NCI-H2196 treated with DMSO at 0.1 percent for 48 hours (cell line): ENCODE data around the gene TBC1D3E.
"Not testable (repeated sequence)": the region's sequence is repeated elsewhere in the genome, so short reads cannot be mapped to it uniquely, and the experiment has no call there.

Experiments used
- DNase-seq: peaks from one replicate; lab custom pipeline; 2025; ENCODE audit not compliant: unreplicated experiment; lab: John Stamatoyannopoulos, UW

Gene TBC1D3E

DNA sequence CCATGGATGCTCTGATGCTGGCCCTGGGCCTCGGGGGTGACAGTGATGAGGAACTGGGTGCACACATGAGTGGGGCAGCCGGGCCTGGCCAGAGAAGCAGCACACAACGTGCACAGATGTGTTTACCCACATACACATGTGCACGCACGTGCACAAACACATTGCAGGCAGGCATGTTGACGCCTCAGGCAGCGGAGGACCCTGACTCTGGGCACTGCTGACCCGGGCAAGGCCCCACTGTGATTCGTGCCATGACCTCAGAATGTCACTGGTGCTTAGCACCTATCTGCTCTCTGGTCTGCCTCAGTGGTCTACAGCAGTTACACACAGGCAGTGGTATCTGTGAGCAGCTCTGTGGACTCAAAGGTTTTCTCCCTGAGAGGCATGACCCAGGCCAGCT, at the start of gene TBC1D3E:
TSS of gene TBC1D3E (plus strand) at position 301 of the 400 bp plus-strand sequence. CDS start 1,545 bp downstream, outside the sequence.
- not testable (repeated sequence) for DNase-seq

DNA sequence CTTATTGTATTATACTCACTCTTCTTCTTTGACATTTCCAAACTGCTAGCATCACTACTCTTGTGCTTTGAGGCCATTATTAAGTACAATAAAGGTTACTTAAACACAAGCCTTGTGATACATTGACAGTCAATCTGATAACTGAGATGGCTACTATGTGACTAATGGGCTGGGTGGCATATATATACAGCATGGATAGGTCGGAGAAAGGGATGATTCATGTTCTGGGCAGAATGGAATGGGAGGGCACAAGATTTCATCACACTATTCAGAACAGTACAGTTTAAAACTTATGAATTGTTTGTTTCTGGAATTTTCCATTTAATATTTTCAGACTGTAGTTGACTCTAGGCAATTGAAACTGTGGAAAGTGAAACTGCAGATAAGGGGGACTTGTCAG, 40.4 kb upstream of the TBC1D3E start:
- not testable (repeated sequence) for DNase-seq

DNA sequence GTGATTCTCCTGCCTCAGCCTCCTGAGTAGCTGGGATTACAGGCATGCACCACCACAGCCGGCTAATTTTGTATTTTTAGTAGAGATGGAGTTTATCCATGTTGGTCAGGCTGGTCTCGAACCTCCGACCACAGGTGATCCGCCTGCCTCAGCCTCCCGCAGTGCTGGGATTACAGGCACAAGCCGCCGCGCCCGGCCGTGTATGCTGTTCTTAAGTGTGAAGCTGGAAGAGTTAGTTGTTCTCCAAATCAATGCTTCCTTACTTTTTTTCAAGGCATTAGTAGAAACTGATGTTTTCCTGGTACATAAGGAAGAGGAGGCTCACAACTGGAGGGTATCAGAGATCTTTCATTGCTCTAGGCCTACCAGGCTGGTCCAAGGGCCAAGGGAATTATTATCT, 39.6 kb upstream of the TBC1D3E start:
- not testable (repeated sequence) for DNase-seq

DNA sequence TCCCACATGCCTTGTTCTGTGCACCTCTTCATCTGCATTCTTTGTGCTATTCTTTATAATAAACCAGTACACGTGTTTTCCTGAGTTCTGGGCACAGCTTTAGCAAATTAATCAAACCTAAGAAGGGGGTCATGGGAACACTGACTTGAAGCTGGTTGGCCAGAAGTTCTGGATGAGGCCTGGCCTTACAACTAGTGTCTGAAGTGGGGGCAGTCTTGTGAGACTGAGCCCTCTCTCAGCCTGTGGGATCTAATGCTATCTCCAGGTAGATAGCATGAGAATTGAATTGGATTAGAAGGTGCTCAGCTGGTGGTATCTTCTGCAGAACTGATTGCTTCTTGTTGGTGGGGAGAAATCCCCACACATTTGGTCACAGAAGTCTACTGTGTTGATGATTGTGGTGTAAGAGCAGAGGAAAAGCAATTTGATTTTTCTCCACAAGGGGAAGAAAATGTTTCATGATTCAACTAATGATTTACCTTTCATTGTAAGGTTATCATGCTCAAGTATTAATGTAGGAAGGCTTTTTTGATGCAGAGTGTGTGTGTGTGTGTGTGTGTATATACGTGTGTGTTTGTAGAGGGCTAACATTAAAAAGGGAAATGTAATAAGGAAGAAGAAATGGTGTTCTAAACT, 33.6 kb upstream of the TBC1D3E start:
- DNase-seq, result not testable (repeated sequence)

DNA sequence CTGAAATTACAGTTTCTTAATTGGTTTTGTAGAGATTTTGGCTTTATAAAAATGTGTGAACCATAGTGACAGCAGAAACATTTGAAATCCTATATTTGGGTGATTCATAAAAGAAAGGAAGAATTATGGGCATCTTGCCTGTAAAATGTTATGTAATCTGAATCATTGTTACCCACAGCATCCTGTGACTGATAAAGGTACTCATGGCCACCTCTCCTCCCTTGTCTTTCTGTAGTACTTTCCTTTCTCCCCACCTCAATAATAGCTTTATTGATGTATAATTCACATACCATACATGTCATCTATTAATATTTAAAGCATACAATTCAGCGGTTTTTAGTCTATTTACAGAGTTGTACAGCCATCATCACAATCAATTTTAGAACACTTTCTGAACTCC, 28.5 kb upstream of the TBC1D3E start:
- DNase-seq, result not testable (repeated sequence)

DNA sequence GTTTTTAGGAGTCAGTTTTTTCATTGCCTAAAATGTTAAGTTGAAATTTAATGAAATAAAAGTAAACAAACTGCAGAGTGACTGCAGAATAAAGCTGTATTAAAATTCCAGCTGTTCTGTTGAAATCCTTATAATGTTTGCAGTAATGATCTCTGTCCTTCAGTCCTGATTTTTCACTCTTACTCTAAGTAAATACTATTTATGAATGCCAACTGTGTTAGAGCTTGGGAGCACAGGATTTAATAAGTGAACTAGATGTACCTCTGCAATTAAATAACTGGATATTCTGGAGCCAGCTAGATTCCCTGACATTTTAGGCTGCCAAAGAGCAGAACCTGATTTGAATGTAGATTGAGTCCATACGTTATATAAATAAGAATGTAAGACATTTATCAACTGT, 7.9 kb upstream of the TBC1D3E start:
- DNase-seq, result not testable (repeated sequence)

DNA sequence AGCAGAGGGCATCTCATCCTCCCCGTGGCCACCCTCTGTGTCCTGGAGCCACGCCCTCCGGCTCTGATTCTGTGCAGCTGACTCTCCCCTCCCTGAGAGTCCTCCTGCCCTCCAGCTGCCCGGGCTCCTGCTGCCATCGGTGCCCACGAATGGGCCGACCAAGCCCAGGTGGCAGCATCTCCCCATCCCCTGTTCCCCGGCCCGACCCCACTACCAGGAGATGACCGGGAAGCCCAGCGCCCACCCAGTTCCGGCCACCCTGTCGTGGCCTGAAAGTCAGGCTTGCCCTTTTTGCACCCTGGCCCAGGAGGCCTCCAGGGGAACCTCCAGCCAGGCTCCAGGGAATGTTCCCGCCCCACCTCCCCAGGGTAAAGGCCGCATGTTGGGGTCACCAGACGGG, 7.1 kb downstream of the TBC1D3E start:
- not testable (repeated sequence) for DNase-seq
